Lung (tissue), 12 donors: ENCODE data around the gene TRPC4AP. TPM values are rescaled to one million over a fixed set of nuclear protein-coding genes. Genes with fewer than 3 reads are reported as not detected.

Experiments used
- ATAC-seq: fragments of 200-7000 bp; cut with Tn5 transposase; one replicate; pipeline ENCODE4 v1.9.1; 2020; ENCODE audit warnings: moderate number of reproducible peaks; ENCODE audit not compliant: insufficient read depth, low FRiP score
- DNase-seq, 3 donors: peaks; one replicate each; pipeline ENCODE4 v3.0.0-alpha.2; 2013 to 2017
- H3K27ac ChIP-seq, 2 donors: one replicate each; pipeline ENCODE4 v1.5.1; 2013; ENCODE audit warnings: mild to moderate bottlenecking in 2 of 2, moderate library complexity in 2 of 2, control low read depth in 1 of 2, inconsistent platforms in 1 of 2, low read depth in 1 of 2, low read length in 1 of 2
- H3K27me3 ChIP-seq, 3 donors: one replicate each; pipeline ENCODE4 v1.5.1; 2013; ENCODE audit warnings: low read length in 2 of 3; ENCODE audit not compliant: control insufficient read depth in 3 of 3, insufficient read depth in 3 of 3
- H3K36me3 ChIP-seq, 4 donors: one replicate each; pipeline ENCODE4 v1.5.1; 2013; ENCODE audit warnings: low read length in 4 of 4, mild to moderate bottlenecking in 1 of 4, moderate library complexity in 1 of 4; ENCODE audit not compliant: control insufficient read depth in 4 of 4, insufficient read depth in 4 of 4
- H3K4me1 ChIP-seq, 5 donors: one replicate each; pipeline ENCODE4 v1.5.1; 2013; ENCODE audit warnings: low read length in 5 of 5, mild to moderate bottlenecking in 2 of 5, moderate library complexity in 1 of 5; ENCODE audit not compliant: control insufficient read depth in 5 of 5, insufficient read depth in 5 of 5
- H3K4me3 ChIP-seq: one replicate; pipeline ENCODE4 v1.5.1; 2013; ENCODE audit warnings: mild to moderate bottlenecking, control low read depth, moderate library complexity
- H3K9ac ChIP-seq, 2 donors: one replicate each; pipeline ENCODE4 v1.5.1; 2013; ENCODE audit warnings: low read length in 2 of 2, control low read depth in 1 of 2; ENCODE audit not compliant: insufficient read depth in 1 of 2
- H3K9me3 ChIP-seq, 4 donors: one replicate each; pipeline ENCODE4 v1.5.1; 2013; ENCODE audit warnings: low read length in 3 of 4, mild to moderate bottlenecking in 1 of 4, moderate library complexity in 1 of 4; ENCODE audit not compliant: control insufficient read depth in 4 of 4, insufficient read depth in 3 of 4
- CTCF ChIP-seq: IDR thresholded peaks from 2 replicates; pipeline ENCODE4 v1.5.1; 2012; ENCODE audit warnings: mild to moderate bottlenecking; ENCODE audit errors: control extremely low read depth, extremely low read depth
- WGBS, 2 donors: extraction: QIAGEN DNeasy Blood & Tissue Kit; methylation state at CpG; one replicate each; pipeline ENCODE4 v1.1.7; 2013; 5-methylcytosine and 5-hydroxymethylcytosine counted together
- polyA plus RNA-seq, 2 donors: library from polyadenylated mRNA; stranded (reverse); fragments of 200-250 nt; gene quantifications; one replicate each; pipeline ENCODE4 v1.2.1, GENCODE V29; 2013
- total RNA-seq, 2 donors: library from RNA; depleted of rRNA in 1 of 2; stranded (reverse); fragments of >200 nt in 1 of 2; gene quantifications; one replicate each; pipeline ENCODE4 v1.2.1, GENCODE V29; 2014 to 2021
- donor health status: control.
- donor health status: control.
- donor health status: Bipolar disorder and iron deficiency.
- donor health status: healthy.
- donor health status: DM: yes; HTN: yes; CAD: no.

The TRPC4AP gene
- total and polyA plus RNA-seq, 4 donors = 37.6 to 62.5 (median 50.2) TPM

- Histone ChIP-seq H3K4me1 (peaks cover 0 to 6% (median 0%) of the 10 kb centered on the region in 5 donors), H3K4me3 (no peak overlapping the region), H3K36me3 (peaks cover 5 to 71% (median 25%) of the 10 kb centered on the region in 4 donors), H3K9ac (no peak overlapping the region), H3K9me3 (no peaks in the 10 kb centered on the region), H3K27me3 (no peaks in the 10 kb centered on the region), H3K27ac (no peak overlapping the region)
- 95 to 97% methylated on average over 26 of the region's 26 CpGs for WGBS, 2 donors
- DNase-seq (no peak), ATAC-seq (no peak)
- TF ChIP-seq CTCF = no peak
These were observed 96.2 kb downstream of the TRPC4AP start for GRCh38 chr20:34996243-34997028.

GRCh38 chr20:34995696-34996095 lies 96.9 kb downstream of the TRPC4AP start:
- Histone ChIP-seq H3K27ac (no peak overlapping the region), H3K27me3 (no peaks in the 10 kb centered on the region), H3K9me3 (no peaks in the 10 kb centered on the region), H3K4me3 (no peak overlapping the region), H3K9ac (no peak overlapping the region), H3K36me3 (peaks cover 5 to 64% (median 23%) of the 10 kb centered on the region in 4 donors), H3K4me1 (peaks cover 0 to 6% (median 0%) of the 10 kb centered on the region in 5 donors)
- ATAC-seq (no peak), DNase-seq (no peak)
- TF ChIP-seq CTCF = no peak
- WGBS, 2 donors = 87 to 90% methylated on average over 7 of the region's 7 CpGs

GRCh38 chr20:34995192-34995591 lies 97.4 kb downstream of the TRPC4AP start:
- Histone ChIP-seq H3K27me3 (no peaks in the 10 kb centered on the region), H3K4me3 (no peak overlapping the region), H3K36me3 (peaks cover 5 to 59% (median 21%) of the 10 kb centered on the region in 4 donors), H3K9ac (no peak overlapping the region), H3K4me1 (peaks cover 0 to 6% (median 0%) of the 10 kb centered on the region in 5 donors), H3K9me3 (no peaks in the 10 kb centered on the region), H3K27ac (no peak overlapping the region)
- 94 to 95% methylated on average over 14 of the region's 14 CpGs for WGBS, 2 donors
- no peak for TF ChIP-seq CTCF
- DNase-seq = no peak
- ATAC-seq = no peak
